Measurements from ENCODE around the gene EIF3L. TPM values are rescaled to one million over a fixed set of nuclear protein-coding genes. Genes with fewer than 3 reads are reported as not detected.
A peak's percentile ranks its signal among the peaks of the same experiment; 100 is the strongest.

Gene EIF3L
- polyA plus RNA-seq, 3 donors, result 209 to 503 (median 246) TPM

- no peak overlapping the region for H3K27ac ChIP-seq (ENCODE audit: low read depth in 1 of 2, low read length in 2 of 2)
- peak; percentile 72 to 94 (median 78) for DNase-seq
- H3K27me3 ChIP-seq (ENCODE audit: control insufficient read depth in 2 of 2, insufficient read depth in 2 of 2, low read length in 2 of 2), result no peaks in the 10 kb centered on the region
- H3K4me1 ChIP-seq (ENCODE audit: control insufficient read depth in 1 of 2, insufficient read depth in 2 of 2, low read length in 2 of 2), result peaks cover 13 to 23% of the 10 kb centered on the region in 2 donors
- peak overlapping the region; percentile 90 for H2AFZ ChIP-seq (ENCODE audit: insufficient read depth, low read depth, low read length, poor library complexity, severe bottlenecking)
- Mint-ChIP-seq H3K27ac (peak overlapping the region; percentile 57 to 88 (median 64)), H3K27me3 (ENCODE audit: low read depth in 3 of 3) (peaks cover 5 to 13% (median 9%) of the 10 kb centered on the region in 3 donors), H3K9me3 (no peaks in the 10 kb centered on the region), H3K36me3 (no peaks in the 10 kb centered on the region), H3K4me1 (peaks cover 33% of the 10 kb centered on the region), H3K4me3 (peak overlapping the region; percentile 80 to 84)
- H3K9ac ChIP-seq (ENCODE audit: insufficient read depth, low read length, poor library complexity, severe bottlenecking), result peak overlapping the region; percentile 60
- H3K9me3 ChIP-seq (replicated peaks in 1 of 2; ENCODE audit: control insufficient read depth in 1 of 2, insufficient read depth in 1 of 2, low read length in 2 of 2), result no peaks in the 10 kb centered on the region
- no peaks in the 10 kb centered on the region for H3K36me3 ChIP-seq (replicated peaks in 1 of 2; ENCODE audit: control insufficient read depth in 1 of 2, insufficient read depth in 2 of 2, low read length in 2 of 2)
- H4K20me1 ChIP-seq (ENCODE audit: insufficient read depth, low read length), result peaks cover 5% of the 10 kb centered on the region
- intact Hi-C loops (cut with micrococcal nuclease), result loop anchor here in 1 of 2 donors (5.0 kb wide), 1 partner anchor 47 kb away; the partner anchor contains the start of genes C22orf23 and POLR2F
- TF ChIP-seq CTCF (IDR thresholded peaks at IDR 0.05), result no peak
- peak overlapping the region; percentile 92 for H3K4me2 ChIP-seq (replicated peaks; ENCODE audit: extremely low read depth, low read length, poor library complexity, severe bottlenecking)
- H3K4me3 ChIP-seq (replicated peaks in 1 of 3; ENCODE audit: low read depth in 2 of 3, low read length in 3 of 3), result peak overlapping the region in 1 of 3 experiments; percentile 78
- no peaks in the 10 kb centered on the region for H3K79me2 ChIP-seq (ENCODE audit: insufficient read depth, low read length)
- 100% methylated on average over 2 of the region's 10 CpGs for WGBS (ENCODE audit: insufficient coverage)
These were observed 55.6 kb downstream of the EIF3L start for GRCh38 chr22:37904572-37905533.

- Histone ChIP-seq H4K20me1 (ENCODE audit: insufficient read depth, low read length) (peaks cover 5% of the 10 kb centered on the region), H3K4me1 (ENCODE audit: control insufficient read depth in 1 of 2, insufficient read depth in 2 of 2, low read length in 2 of 2) (peaks cover 13 to 23% of the 10 kb centered on the region in 2 donors), H3K4me3 (replicated peaks in 1 of 3; ENCODE audit: low read depth in 2 of 3, low read length in 3 of 3) (peak within 1 kb of the TSS; percentile 35 to 78 (median 59)), H3K79me2 (ENCODE audit: insufficient read depth, low read length) (no peaks in the 10 kb centered on the region), H2AFZ (ENCODE audit: insufficient read depth, low read depth, low read length, poor library complexity, severe bottlenecking) (peak within 1 kb of the TSS; percentile 90), H3K9me3 (replicated peaks in 1 of 2; ENCODE audit: control insufficient read depth in 1 of 2, insufficient read depth in 1 of 2, low read length in 2 of 2) (no peaks in the 10 kb centered on the region), H3K27me3 (ENCODE audit: control insufficient read depth in 2 of 2, insufficient read depth in 2 of 2, low read length in 2 of 2) (no peaks in the 10 kb centered on the region), H3K9ac (ENCODE audit: insufficient read depth, low read length, poor library complexity, severe bottlenecking) (peak within 1 kb of the TSS; percentile 75), H3K27ac (ENCODE audit: low read depth in 1 of 2, low read length in 2 of 2) (peak within 1 kb of the TSS in 1 of 2 donors; percentile 51), H3K4me2 (replicated peaks; ENCODE audit: extremely low read depth, low read length, poor library complexity, severe bottlenecking) (peak within 1 kb of the TSS; percentile 92), H3K36me3 (replicated peaks in 1 of 2; ENCODE audit: control insufficient read depth in 1 of 2, insufficient read depth in 2 of 2, low read length in 2 of 2) (no peaks in the 10 kb centered on the region)
- H3K36me3 Mint-ChIP-seq, result no peaks in the 10 kb centered on the region
- peaks cover 33% of the 10 kb centered on the region for H3K4me1 Mint-ChIP-seq
- peak within 1 kb of the TSS; percentile 57 to 88 (median 68) for H3K27ac Mint-ChIP-seq
- peak; percentile 43 to 71 (median 65) for DNase-seq
- TF ChIP-seq CTCF (IDR thresholded peaks at IDR 0.05), result peak; percentile 24
- H3K4me3 Mint-ChIP-seq, result peak within 1 kb of the TSS; percentile 80 to 85
- H3K27me3 Mint-ChIP-seq (ENCODE audit: low read depth in 3 of 3), result peaks cover 4 to 12% (median 9%) of the 10 kb centered on the region in 3 donors
- intact Hi-C loops (cut with micrococcal nuclease), result loop anchor here in 1 of 2 donors (5.0 kb wide), 1 partner anchor 47 kb away; the partner anchor contains the start of genes C22orf23 and POLR2F
- H3K9me3 Mint-ChIP-seq, result no peaks in the 10 kb centered on the region
- 4% methylated on average over 89 of the region's 90 CpGs for WGBS (ENCODE audit: insufficient coverage)
These were observed 56.5 kb downstream of the EIF3L start, which contains the start of gene MICALL1 for GRCh38 chr22:37905534-37906363. TSS of gene MICALL1 (plus strand) at chr22:37906297. CDS start at chr22:37906423, 126 bp downstream.
